NCI-H82 treated with DMSO at 0.1 percent for 48 hours (cell line): ENCODE data around the gene SRPK1.

Source experiments
- DNase-seq: peaks from one replicate; lab custom pipeline; 2025; ENCODE audit not compliant: unreplicated experiment; lab: John Stamatoyannopoulos, UW

The SRPK1 gene

GRCh38 chr6:35903679-35904078 is 17.2 kb downstream of the SRPK1 start:
- DNase-seq, result no peak

GRCh38 chr6:35900448-35900847 is 20.4 kb downstream of the SRPK1 start:
- no peak for DNase-seq

GRCh38 chr6:35898003-35898402 is 22.9 kb downstream of the SRPK1 start:
- no peak for DNase-seq

GRCh38 chr6:35897486-35897885 is 23.4 kb downstream of the SRPK1 start:
- DNase-seq, result no peak

GRCh38 chr6:35897036-35897435 is 23.9 kb downstream of the SRPK1 start:
- no peak for DNase-seq

GRCh38 chr6:35896228-35896627 is 24.7 kb downstream of the SRPK1 start:
- no peak for DNase-seq

- DNase-seq, result no peak
Observed at GRCh38 chr6:35895560-35895959, 25.3 kb downstream of the SRPK1 start.

GRCh38 chr6:35894776-35895175 is 26.1 kb downstream of the SRPK1 start:
- no peak for DNase-seq

GRCh38 chr6:35893246-35893645 is 27.7 kb downstream of the SRPK1 start:
- DNase-seq, result no peak

- no peak for DNase-seq
Observed at GRCh38 chr6:35892482-35892881, 28.4 kb downstream of the SRPK1 start.

- no peak for DNase-seq
Observed at GRCh38 chr6:35879151-35879550, 41.7 kb downstream of the SRPK1 start.

GRCh38 chr6:35876902-35877301 is 44.0 kb downstream of the SRPK1 start:
- DNase-seq, result no peak

- no peak for DNase-seq
Observed at GRCh38 chr6:35874730-35875129, 46.2 kb downstream of the SRPK1 start.

GRCh38 chr6:35859367-35859766 is 61.5 kb downstream of the SRPK1 start:
- DNase-seq, result no peak

GRCh38 chr6:35857853-35858252 is 63.0 kb downstream of the SRPK1 start:
- no peak for DNase-seq

- no peak for DNase-seq
Observed at GRCh38 chr6:35856250-35856649, 64.6 kb downstream of the SRPK1 start.

GRCh38 chr6:35852994-35853393 is 67.9 kb downstream of the SRPK1 start:
- DNase-seq, result no peak

- no peak for DNase-seq
Observed at GRCh38 chr6:35850208-35850607, 70.7 kb downstream of the SRPK1 start.

- no peak for DNase-seq
Observed at GRCh38 chr6:35844290-35844689, 76.6 kb downstream of the SRPK1 start.

GRCh38 chr6:35842381-35842780 is 78.5 kb downstream of the SRPK1 start:
- DNase-seq, result no peak

GRCh38 chr6:35839019-35839418 is 81.9 kb downstream of the SRPK1 start:
- DNase-seq, result no peak

GRCh38 chr6:35833536-35833935 is 87.4 kb downstream of the SRPK1 start:
- DNase-seq, result no peak

- no peak for DNase-seq
Observed at GRCh38 chr6:35831257-35832007, 89.5 kb downstream of the SRPK1 start.
